ENCODE data around the gene TMEM179. TPM values are rescaled to one million over a fixed set of nuclear protein-coding genes. Genes with fewer than 3 reads are reported as not detected.
"Not testable (repeated sequence)": the region's sequence is repeated elsewhere in the genome, so short reads cannot be mapped to it uniquely, and the experiment has no call there.

Gene TMEM179
- total RNA-seq, 3 donors from 2014 or later (not counting 1 experiment from before 2014, with no cell fraction given): not detected

DNA sequence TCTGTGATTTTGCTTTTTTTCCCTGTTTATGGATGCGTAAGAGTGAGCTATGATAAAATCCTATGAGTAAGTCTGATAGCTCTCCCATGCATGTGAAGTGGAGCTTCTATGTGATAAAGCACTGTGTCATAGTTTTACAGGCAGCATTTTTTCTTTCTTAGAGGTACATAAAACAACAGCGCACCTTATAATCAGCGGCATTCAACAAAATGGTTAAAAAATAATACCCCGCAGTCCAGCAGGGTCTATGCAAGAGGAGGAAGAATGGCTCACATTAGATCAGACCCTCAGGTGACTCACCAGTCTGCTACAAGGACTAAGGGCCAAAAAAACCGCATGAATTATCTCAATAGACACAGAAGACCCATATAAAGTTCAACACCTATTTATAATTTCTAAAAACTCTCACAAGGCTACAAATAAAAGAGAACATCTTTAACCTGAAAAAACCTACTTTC lies 33.0 kb upstream of the TMEM179 start:
- Histone ChIP-seq H3K36me3 (ENCODE audit: control insufficient read depth, insufficient read depth, low read length) (no peaks in the 10 kb centered on the region), H3K4me1 (ENCODE audit: control insufficient read depth, insufficient read depth, low read length) (peaks cover 9% of the 10 kb centered on the region), H3K9me3 (ENCODE audit: control insufficient read depth, insufficient read depth, low read length) (no peaks in the 10 kb centered on the region), H3K27ac (ENCODE audit: low read length) (no peak overlapping the region), H3K27me3 (ENCODE audit: control insufficient read depth, insufficient read depth, low read length) (no peaks in the 10 kb centered on the region), H3K4me3 (ENCODE audit: low read length) (no peak overlapping the region)
- TF ChIP-seq, protein P1, sequence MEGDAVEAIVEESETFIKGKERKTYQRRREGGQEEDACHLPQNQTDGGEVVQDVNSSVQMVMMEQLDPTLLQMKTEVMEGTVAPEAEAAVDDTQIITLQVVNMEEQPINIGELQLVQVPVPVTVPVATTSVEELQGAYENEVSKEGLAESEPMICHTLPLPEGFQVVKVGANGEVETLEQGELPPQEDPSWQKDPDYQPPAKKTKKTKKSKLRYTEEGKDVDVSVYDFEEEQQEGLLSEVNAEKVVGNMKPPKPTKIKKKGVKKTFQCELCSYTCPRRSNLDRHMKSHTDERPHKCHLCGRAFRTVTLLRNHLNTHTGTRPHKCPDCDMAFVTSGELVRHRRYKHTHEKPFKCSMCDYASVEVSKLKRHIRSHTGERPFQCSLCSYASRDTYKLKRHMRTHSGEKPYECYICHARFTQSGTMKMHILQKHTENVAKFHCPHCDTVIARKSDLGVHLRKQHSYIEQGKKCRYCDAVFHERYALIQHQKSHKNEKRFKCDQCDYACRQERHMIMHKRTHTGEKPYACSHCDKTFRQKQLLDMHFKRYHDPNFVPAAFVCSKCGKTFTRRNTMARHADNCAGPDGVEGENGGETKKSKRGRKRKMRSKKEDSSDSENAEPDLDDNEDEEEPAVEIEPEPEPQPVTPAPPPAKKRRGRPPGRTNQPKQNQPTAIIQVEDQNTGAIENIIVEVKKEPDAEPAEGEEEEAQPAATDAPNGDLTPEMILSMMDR (IDR thresholded peaks at IDR 0.05): no peak
- no peaks in the 10 kb centered on the region for H3K4me1 Mint-ChIP-seq
- no peak overlapping the region for H3K4me3 Mint-ChIP-seq
- H3K27ac Mint-ChIP-seq: no peak overlapping the region
- intact Hi-C loops (cut with micrococcal nuclease): no loop called here
- no peaks in the 10 kb centered on the region for H3K36me3 Mint-ChIP-seq
- ATAC-seq: no peak
- DNase-seq: no peak
- peaks cover 7 to 9% of the 10 kb centered on the region in 2 donors for H3K27me3 Mint-ChIP-seq (ENCODE audit: low read depth in 2 of 2)
- no peaks in the 10 kb centered on the region for H3K9me3 Mint-ChIP-seq
- 87% methylated on average over 5 of the region's 5 CpGs for WGBS (ENCODE audit: insufficient coverage)

DNA sequence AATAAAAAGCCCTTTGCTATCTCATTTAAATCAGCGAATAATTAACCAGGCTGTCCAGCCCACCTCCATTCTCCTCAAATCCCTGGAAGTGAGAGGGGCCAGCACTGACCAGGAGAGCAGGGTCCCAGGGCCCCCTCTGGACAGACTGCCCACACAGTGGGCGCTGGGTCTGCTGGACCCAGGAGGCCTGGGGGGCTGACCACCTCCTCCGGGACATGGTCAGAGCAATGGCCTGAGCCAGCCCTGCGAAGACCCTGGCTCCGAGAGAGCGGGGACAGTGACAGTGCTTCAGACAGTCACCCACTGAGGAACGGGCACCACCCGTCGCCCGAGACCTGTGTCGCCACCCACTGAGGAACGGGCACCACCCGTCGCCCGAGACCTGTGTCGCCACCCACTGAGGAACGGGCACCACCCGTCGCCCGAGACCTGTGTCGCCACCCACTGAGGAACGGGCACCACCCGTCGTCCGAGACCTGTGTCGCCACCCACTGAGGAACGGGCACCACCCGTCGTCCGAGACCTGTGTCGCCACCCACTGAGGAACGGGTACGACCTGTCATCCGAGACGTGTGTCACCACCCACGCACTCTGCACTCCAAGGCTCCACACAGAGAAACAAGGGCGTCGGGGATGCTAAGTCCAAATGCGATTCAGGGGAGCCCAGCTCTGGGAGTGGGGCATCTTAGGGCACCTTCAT lies 32.4 kb upstream of the TMEM179 start:
- H3K4me1 ChIP-seq (ENCODE audit: control insufficient read depth, insufficient read depth, low read length); H3K9me3 ChIP-seq (ENCODE audit: control insufficient read depth, insufficient read depth, low read length); H3K27me3 ChIP-seq (ENCODE audit: control insufficient read depth, insufficient read depth, low read length); H3K27me3 Mint-ChIP-seq (ENCODE audit: low read depth in 2 of 2); H3K36me3 Mint-ChIP-seq; H3K4me3 Mint-ChIP-seq; H3K4me3 ChIP-seq (ENCODE audit: low read length); intact Hi-C loops (cut with micrococcal nuclease); H3K27ac ChIP-seq (ENCODE audit: low read length); H3K4me1 Mint-ChIP-seq; H3K36me3 ChIP-seq (ENCODE audit: control insufficient read depth, insufficient read depth, low read length); ATAC-seq; H3K9me3 Mint-ChIP-seq; H3K27ac Mint-ChIP-seq; DNase-seq: not testable (repeated sequence)
- WGBS (ENCODE audit: insufficient coverage): 91% methylated on average over 39 of the region's 39 CpGs

DNA sequence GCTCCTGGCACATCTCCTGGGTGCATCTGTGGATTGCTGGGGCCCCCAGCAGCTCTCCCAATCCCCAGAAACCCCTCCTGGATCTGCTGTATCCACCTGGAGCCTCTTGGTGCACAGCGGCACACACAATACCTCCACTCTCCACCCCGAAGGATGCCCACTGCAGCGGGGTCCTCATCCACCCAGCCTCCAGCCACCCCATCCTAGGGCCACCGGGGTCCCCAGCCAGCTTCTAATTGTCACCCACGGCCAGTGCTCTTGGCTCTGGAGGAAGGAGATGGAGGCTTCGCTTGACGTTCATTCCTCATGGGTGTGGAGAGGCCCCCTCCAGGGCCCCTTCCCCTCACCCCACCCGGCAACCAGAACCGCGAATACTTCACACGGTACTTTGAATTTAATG lies 31.6 kb upstream of the TMEM179 start:
- 80% methylated on average over 10 of the region's 11 CpGs for WGBS (ENCODE audit: insufficient coverage)
- Mint-ChIP-seq H3K9me3 (no peaks in the 10 kb centered on the region), H3K27ac (no peak overlapping the region), H3K4me1 (no peaks in the 10 kb centered on the region), H3K4me3 (no peak overlapping the region), H3K27me3 (ENCODE audit: low read depth in 2 of 2) (peaks cover 3 to 9% of the 10 kb centered on the region in 2 donors), H3K36me3 (no peaks in the 10 kb centered on the region)
- intact Hi-C loops (cut with micrococcal nuclease): no loop called here
- Histone ChIP-seq H3K27me3 (ENCODE audit: control insufficient read depth, insufficient read depth, low read length) (no peaks in the 10 kb centered on the region), H3K27ac (ENCODE audit: low read length) (no peak overlapping the region), H3K4me3 (ENCODE audit: low read length) (no peak overlapping the region), H3K36me3 (ENCODE audit: control insufficient read depth, insufficient read depth, low read length) (no peaks in the 10 kb centered on the region), H3K4me1 (ENCODE audit: control insufficient read depth, insufficient read depth, low read length) (peaks cover 5% of the 10 kb centered on the region), H3K9me3 (ENCODE audit: control insufficient read depth, insufficient read depth, low read length) (no peaks in the 10 kb centered on the region)
- DNase-seq (no peak), ATAC-seq (no peak)
- TF ChIP-seq, protein P1 (IDR thresholded peaks at IDR 0.05): no peak

DNA sequence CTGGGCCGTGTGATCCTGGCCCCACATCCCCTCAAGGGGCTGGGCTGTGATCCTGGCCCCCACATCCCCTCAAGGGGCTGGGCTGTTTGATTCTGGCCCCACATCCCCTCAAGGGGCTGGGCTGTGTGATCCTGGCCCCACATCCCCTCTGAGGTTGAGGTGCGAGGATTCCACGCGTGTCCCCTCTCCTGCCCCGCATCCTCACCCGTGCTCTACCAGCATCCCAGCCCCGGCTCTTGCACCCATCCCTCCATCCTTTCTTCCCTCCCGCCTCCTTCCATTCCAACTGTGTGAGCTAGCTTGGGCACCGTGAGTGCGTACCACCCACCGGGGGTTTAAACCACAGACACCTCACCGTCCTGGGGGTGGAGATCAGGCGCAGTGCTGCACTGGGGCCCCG lies 31.1 kb upstream of the TMEM179 start:
- 72% methylated on average over 14 of the region's 14 CpGs for WGBS (ENCODE audit: insufficient coverage)
- Histone ChIP-seq H3K4me3 (ENCODE audit: low read length) (no peak overlapping the region), H3K9me3 (ENCODE audit: control insufficient read depth, insufficient read depth, low read length) (no peaks in the 10 kb centered on the region), H3K27ac (ENCODE audit: low read length) (no peak overlapping the region), H3K27me3 (ENCODE audit: control insufficient read depth, insufficient read depth, low read length) (no peaks in the 10 kb centered on the region), H3K4me1 (ENCODE audit: control insufficient read depth, insufficient read depth, low read length) (peaks cover 5% of the 10 kb centered on the region), H3K36me3 (ENCODE audit: control insufficient read depth, insufficient read depth, low read length) (no peaks in the 10 kb centered on the region)
- TF ChIP-seq, protein P1 (IDR thresholded peaks at IDR 0.05): no peak
- DNase-seq (no peak), ATAC-seq (no peak)
- no peaks in the 10 kb centered on the region for H3K4me1 Mint-ChIP-seq
- intact Hi-C loops (cut with micrococcal nuclease): no loop called here
- H3K9me3 Mint-ChIP-seq: no peaks in the 10 kb centered on the region
- no peak overlapping the region for H3K27ac Mint-ChIP-seq
- H3K4me3 Mint-ChIP-seq: no peak overlapping the region
- no peaks in the 10 kb centered on the region for H3K36me3 Mint-ChIP-seq
- peaks cover 3 to 10% of the 10 kb centered on the region in 2 donors for H3K27me3 Mint-ChIP-seq (ENCODE audit: low read depth in 2 of 2)

Measured in natural killer cell (primary cell).